Hematopoietic multipotent progenitor cell treated with erythropoietin and hydrocortisone succinate and interleukin-3 and kit ligand, for 4 days (in vitro differentiated cells): ENCODE results near the gene CBARP.

Source experiments
- DNase-seq: peaks from one replicate; pipeline ENCODE4 v3.0.0-alpha.2; 2015

CBARP gene

DNA sequence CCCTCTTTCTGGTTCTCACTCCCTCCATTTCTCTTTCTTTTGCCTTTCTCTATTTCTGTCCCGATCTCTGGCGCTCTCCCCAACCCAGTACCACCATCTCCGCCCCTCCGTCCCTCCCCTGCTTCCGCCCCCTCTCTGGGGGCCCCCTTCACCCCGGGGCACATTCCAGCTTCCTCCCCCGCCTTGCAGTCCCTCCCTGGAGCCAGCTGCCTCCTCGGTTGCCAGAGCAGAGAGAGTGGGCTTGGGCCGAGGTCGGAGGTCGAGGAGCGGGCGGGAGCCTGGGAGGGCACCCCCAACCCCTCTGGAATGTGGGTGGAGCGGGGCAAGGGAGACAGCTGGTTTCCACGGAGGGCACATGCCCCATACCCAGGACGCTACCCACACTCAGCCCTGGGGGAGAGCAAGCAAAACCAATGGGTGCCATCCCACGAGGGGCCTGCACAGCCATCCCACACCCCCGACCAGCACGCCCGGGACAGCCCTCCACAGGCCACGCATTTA, 24.9 kb upstream of the CBARP start:
- no peak for DNase-seq

DNA sequence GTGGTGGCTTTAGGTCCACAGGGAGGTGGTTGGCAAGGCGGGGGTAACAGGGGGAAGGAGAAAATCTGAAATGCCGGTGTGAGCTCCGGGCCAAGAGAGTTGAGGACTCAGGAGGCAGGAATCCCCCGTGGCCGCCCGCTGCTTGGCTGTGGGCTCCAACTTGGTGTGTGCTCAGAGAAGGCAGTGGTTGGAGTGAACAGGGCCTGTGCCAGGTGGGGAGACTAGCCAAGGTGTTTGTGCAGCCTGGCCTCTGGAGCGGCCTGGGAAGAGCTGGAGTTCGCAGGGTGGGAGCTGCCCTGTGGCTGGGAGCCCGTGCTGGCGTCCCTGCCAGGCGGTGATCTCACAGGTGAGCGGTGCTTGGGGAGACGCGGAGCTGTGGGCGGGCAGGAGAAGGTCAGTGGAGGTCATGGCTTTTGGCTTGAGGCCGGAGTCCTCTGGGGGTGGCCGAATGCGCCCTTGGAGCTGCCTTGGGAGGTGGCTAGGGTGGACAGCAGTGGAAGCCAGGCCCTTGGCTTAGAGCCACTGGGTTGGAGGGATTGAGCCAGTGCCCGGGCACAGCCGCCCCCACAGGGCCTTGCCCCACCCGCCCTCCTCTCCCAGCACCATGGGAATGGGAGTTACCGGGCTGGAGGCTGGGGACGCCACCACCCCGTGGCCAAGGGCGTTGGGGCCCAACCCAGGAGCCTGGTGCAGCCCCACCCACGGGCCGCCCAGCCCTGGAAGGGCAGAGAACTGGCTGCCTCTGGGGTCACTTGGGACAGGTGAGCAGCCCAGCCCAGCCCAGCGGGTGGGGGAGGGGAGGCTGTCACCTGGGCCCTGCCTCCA, 24.2 kb upstream of the CBARP start:
- peak; percentile 60 for DNase-seq

DNA sequence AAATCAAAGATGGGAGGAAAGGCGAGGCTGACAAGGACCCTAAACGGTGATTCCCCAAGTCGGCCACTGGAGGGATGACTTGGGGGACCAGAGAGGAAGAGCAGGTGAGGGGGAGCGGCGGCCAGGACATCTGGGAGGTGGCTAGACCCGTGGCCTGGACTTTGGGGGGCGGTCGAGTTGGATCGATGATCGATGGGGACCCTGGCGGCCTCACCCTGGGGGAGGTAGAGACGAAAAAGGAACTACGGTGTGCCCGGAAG, 23.7 kb upstream of the CBARP start:
- peak; percentile 66 for DNase-seq

DNA sequence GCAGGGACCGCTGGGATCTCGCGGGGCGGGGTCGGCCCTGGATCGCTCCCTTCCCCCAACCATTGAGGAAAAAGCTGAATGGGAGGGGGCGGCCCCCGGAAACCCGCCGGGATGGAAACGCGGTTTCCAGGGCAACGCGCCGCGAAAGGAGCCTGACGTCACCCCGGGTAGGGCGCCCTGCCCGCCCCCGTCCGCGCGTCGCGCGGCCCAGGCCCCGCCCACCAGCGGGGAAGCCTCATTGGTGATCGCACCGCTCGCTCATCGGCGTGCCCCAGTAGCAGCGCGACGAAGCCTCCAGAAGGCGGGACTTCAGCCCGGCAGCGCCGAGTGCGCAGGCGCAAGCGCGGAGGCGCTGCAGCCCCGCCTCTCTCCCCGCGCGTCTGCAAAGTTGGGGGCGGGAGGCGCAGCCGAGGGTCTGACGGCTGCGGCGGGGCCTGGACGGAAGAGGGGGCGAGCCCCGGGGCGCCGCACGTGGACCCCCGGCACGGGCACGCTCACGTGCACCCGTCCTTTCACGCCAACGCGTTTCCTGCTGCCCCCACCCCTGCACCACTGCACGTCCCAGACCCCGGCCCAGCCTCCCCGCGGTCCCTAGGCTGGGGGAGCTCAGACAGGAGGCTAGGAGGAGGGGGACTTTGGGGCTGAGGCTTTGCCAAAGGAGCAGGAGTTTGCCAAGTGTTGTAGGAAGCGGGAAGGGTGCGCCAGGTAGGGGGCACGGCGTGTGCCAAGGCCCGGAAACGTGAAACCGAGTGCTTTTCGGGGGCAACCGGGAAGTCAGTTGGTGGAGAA, 23.1 kb upstream of the CBARP start:
- peak; percentile 98 for DNase-seq

DNA sequence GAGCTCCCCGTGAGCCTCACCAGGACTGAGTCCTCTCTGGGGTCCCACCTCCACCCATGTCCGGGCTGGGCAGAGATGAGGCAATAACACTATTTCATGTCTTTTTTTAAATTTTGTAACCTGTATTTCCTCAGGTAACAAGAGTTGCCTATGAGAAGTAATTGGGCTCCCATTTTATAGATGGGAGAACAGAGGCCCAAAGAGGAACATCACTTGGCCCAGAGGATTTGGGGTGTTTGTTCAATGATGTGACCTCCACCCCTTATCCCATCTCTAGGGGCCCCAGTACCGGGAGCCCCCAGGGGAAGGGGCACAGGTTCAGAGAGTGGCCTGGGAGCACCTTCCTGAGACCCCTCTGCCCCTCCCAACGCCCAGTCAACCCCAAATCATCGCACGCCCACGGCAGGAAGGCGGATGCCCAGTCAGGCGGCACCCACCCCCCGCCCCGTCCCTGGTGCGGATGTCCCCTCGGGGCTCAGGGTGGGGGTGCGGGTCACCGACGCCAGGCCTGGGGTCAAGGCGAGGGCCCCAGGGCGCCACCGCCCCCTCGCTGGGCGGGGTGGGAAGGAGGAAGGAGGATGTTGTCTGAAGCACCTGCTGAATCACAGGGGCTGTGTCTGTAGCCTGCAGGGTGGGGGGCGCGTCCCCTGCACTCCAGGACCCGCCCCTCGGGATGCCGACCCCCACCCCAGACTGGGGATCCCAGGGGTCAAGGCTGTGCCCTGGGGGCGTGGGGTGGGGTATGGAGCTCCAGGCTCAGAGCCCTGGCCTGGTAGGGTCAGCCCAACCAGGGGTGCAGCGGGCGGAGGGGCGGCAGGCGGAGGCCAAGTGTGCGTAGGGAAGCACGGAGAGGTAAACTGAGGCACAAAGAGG, 22.3 kb upstream of the CBARP start:
- no peak for DNase-seq

DNA sequence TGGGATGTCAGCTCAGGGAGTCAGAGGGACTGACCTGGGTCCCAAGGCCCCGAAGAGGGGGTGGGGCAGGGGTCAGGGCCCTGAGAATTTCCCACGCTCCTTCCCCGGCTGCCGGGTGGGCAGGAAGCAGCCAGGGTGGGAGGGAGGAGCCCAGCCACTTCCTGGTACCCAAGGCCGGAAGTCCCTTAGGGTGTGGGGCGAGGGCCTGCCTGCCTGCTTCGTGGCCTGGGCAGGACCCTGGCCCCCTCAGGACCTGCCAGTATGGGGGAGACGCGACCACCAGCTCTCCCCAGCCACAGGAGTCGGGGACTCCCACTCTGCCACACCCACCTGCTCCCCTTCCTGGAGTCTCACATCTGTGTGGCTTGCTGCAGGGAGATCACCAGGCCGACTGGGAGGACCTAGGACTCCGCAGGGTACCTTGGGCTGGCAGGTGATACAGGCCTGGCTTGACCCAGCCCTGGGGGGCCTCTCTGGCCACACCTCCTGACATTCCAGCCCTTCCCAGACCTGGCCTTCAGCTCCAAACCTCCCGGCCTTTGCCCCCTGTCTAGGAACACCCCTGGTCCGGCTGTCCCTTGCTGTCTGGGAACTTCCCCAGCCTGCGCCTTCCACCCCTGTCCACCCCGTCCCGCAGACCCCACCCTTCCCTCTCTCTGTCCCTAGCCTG, 21.5 kb upstream of the CBARP start:
- peak; percentile 83 for DNase-seq

DNA sequence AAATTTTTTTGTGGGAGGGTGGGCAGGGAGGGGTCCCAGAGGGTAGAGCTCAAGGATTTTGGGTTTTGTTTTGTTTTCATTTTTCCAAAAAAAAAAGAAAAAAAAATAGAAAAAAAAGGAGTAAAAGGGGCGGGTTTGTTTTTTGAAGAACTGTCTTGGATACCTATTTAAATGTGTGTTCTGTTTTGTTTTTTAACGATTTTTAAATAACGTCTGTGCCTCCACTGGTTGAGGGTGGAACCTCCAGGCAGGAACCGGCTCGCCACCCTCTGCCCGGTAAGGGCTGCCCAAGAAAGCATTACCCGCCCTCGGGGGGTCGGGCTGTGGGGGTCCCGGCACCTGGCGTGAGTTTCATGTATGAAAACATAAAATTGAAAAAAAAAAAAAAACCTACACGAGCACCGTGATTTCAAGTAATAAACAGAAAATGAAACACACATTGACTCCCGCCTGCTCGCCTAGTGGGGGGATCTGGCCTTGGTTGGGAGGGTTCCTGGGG, 21.0 kb upstream of the CBARP start:
- DNase-seq = no peak

DNA sequence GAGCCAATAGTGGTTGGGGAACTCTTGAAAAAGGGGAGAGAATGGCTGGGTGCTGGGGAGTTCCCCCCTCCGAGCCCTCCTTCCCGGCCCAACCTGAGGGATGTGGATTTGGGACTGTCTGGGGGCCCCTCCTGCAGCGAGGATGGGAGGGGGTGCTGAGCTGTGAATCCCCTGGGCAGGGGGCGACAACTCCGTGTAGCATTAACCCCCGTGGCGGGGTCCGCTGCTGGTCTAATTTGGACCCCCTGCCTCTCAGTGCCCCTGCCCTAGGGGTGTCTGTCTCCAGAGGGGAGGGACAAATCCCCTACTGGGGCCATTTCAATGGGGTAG, 20.3 kb upstream of the CBARP start:
- DNase-seq = no peak

DNA sequence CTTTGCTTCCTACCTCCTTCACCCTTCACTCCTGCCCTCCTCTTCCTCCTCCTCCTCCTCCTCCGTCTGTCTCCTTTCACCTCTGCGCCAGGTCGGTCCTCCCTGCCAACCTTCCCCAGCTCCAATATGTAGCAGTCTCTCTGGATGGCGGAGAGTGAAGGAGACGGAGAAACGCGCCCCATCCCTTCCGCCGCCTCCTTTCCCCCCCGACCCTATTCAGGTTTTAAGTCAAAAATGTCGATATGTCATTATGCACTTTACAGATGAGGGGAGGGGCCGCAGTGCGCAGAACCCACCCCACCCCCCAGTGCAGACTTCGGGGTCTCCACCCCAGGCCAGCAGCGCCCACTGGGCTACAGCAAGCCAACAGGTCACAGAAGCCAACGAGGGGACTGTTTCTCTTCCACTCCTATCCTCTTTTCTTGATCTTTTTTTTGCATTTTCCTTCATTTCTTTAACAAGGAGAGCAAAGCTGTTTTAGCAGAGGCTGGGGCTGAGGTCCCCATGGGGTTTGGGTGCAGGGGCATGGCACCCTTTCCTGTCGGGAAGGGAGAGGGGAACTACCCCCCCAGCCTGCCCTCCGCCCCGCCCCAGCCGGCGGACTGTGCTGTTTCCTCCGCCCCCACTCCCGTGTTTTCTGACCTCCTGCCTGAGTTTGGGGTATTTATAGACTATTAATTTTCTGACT, 19.8 kb upstream of the CBARP start:
- DNase-seq = no peak

DNA sequence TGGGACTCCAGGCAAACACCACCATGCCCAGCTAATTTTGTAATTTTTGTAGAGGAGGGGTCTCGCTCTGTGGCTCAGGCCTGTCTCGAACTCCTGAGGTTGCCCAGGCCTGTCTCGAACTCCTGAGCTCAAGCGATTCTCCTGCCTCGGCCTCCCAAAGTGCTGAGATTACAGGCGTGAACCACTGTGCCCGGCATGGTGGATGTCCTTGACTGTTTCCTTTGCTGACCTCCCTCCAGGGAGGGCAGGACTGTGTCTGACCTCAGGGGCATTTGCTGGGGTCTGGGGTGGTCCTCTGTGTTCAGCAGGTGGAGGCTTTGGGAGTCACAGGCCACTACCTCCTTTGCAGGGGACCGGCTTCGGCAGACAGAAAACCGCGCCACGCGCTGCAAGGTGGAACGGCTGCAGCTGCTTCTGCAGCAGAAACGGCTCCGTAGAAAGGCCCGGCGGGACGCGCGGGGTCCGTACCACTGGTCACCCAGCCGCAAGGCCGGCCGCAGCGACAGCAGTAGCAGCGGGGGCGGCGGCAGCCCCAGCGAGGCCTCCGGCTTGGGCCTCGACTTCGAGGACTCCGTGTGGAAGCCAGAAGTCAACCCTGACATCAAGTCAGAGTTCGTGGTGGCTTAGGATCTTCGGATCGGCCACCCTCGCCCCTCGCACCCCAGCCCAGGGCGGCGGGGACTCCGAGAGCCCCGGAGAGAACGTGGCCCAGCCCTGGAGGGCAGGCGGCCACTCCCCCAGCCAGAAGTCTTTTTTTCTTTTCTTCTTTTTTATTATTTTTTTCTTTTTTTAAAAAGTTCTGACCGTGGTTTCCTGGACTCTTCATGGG, 19.1 kb upstream of the CBARP start:
- DNase-seq = no peak

DNA sequence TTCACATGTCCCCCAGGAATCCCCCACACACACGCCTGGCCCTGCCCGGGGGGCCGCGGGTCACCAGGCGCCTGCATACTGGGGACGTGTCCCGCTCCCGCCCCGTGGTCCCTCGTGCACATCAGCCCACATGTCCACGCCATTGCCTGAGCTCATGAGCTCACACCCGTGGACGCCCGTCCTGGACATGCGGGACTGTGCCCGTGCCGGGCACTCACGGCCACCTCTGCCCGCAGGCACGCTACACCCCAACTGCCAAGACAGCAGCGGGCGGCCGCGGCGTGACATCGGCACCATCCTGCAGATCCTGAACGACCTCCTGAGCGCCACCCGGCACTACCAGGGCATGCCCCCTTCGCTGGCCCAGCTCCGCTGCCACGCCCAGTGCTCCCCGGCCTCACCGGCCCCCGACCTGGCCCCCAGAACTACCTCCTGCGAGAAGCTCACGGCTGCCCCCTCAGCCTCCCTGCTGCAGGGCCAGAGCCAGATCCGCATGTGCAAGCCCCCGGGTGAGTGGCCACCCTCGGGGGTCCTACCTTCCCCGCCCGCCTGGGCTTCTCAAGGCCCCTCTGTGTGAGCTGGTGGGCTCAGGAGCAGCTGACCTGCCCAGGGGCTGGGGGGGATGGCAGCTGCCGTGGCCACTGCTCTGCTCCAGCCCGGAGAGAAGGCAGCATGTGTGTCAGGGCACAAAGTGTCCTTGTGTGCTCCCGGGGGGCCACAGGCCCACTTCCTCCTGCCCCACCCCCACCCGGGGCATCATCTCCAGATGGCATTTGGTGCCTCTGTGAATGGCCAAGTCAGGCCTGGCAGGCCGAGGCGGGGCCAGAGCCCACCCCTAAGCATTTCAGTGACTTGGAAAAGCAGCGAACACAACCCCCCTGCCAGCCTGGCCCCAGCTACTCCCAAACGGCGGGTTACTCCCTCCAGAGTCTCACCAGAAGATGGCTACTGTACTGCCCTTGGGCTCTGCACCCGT, 17.7 kb upstream of the CBARP start:
- no peak for DNase-seq

DNA sequence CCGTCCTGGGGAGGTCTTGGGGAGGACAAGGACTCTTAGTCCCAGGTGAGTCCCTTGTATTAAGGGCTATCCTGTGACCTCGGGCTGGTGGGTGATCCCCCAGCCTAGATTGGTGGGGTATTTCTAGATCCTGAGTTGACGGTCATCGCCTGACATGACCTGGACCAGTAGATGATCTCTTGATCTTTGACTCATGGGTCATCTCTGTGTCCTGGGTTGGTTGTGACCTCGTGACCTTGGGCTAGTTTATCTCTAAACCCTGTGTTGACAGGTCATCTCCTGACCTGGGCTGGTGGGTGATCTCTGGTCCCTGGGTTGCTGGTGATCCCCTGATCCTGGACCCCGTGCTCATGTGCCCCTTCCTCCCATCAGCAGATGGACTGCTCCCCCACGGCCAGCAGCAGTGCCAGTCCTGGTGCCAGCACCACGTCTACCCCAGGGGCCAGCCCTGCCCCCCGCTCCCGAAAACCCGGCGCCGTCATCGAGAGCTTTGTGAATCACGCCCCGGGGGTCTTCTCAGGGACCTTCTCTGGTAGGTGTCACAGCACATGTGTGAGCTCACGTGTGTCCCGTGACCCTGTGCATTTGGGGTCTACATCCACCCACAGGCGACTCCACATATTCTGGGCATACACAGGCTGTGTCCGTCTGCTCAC, 16.9 kb upstream of the CBARP start:
- DNase-seq = no peak

DNA sequence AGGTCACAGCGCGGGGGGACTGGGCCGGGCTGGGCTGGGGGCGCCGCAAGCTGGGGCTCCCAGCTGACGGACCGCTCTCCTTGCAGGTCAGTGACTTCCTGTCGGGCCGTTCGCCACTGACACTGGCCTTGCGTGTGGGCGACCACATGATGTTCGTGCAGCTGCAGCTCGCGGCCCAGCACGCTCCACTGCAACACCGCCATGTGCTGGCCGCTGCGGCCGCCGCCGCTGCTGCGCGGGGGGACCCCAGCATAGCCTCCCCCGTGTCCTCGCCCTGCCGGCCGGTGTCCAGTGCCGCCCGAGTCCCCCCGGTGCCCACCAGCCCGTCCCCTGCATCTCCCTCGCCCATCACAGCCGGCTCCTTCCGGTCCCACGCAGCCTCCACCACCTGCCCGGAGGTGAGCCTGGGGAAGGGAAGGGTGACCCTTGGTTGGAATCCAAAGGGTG, 16.3 kb upstream of the CBARP start:
- DNase-seq = peak; percentile 10

DNA sequence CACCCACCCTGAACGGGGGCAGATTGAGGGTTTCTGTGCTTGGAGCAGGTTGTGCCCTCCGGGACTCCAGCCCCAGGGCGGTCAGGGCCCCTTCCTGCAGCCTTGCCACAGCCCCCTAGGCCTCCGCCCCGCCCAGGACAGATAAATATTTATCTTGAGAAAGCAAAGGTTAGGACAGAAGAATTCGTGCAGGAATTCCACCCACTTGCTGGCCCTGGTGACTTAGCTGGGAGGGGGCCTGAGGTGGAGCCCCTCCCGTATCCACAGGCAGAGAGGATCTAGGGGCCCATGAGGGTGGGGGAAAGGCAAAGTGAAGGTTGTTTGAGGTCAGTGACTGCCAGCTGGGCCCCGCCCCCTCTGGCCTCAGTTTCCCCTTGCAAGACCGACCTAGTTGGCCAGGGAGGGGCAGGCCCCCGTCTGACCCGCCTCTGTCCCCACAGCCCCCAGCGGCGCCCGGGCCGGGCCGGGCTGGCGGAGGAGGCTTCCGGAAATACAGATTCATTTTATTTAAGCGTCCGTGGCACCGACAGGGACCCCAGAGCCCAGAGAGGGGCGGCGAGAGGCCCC, 15.8 kb upstream of the CBARP start:
- peak; percentile 92 for DNase-seq

DNA sequence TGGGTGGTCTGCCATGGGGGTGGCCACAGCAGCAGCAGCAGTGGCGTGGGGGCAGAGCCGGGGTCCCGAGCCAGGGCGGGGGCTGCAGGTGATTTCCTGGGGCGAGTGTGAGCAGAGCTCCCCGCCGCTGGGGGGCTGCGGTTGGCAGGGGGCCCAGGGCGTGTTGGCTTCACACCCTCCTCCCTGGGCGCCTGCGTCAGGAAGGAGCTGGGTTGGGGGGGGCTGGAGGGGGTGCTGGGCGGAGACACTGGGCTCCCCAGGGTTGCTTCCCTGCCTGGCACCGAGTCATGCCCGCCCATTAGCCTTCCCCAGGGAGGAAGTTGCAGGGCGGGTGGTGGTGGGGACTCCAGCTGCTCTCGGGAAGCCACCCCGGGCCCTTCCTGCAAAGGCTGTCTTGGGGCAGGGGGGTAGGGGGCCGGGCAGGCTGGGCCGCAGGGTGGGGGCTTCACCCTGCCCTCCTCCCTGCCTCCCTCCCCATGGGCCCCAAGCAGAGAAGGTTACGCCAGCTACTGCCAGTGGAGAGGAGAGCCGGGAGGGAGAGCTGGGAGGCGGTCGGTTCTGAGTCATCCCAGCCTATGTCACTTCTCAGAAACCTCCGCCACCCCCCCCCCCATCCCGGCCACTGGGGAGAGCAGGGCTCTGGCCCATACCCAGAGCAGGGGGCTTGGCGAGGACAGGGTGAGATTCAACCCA, 15.2 kb upstream of the CBARP start:
- DNase-seq = peak; percentile 95

DNA sequence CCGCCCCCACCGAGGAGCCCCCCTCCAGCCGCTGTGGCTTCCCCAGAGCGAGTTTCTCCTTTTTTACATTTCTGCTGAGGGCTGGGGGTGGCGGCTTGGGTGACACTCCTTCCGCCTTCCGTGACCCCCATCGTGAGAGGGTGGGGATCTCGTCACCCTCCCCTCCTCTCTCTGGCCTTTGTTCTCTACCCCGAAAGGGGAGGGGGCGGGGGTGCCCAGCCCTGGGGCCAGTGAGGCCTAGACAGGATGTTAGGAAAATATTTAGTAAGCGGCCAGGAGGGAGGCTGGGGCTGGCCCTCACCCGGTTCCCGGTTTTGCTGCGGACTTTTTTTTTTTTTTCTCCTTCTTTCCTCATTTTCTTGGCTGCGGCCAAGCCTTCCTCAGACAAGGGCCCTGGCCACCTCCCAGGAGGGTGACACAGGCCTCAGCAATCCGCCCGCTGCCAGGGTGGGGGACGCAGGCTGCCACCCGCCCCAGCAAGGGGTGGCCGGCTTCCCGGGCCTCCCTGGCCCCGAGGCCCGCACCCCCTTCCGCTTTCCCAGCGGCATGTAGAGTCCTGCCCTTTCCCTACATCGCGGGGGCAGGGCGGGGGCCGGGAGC, 14.5 kb upstream of the CBARP start:
- DNase-seq = peak; percentile 95

DNA sequence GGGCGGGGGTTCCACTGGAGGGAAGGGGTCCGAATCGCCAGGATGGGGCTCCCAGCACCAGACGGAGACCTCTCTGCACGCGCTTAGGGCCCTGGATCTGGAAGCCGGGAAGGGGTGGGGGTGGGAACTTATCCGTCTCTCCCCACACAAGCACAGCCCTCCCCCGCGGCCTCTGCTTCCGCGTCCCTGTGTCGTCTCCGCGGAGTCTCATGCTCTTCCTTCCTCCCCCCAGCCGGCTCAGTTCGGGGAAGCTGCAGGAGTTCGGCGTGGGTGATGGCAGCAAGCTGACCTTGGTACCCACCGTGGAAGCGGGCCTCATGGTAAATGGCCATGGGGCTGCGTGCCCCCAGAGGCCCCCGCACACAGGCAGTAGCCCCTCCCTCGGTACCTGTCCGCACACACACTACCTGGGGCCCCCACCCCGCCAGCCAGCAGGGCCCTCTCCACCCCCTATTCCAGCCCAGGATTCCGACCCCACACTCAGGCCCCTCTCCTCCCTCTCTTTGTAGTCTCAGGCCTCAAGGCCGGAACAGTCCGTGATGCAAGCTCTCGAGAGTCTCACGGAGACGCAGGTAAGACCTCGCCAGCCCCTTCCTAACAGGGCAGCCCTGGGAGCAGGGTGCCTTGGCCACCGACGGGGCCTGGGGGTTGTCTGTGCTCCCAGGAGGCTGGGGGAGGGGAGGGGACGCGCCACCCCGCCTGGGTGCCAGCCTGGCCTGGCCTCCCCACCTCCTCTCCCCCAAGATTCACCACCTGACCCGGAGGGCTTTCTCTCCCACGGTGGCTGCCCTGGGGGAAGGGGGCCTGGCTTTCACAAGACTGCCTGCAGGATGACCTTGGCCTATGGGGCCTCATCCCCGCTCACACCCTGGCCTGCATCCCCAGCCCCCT, 13.8 kb upstream of the CBARP start:
- peak; percentile 91 for DNase-seq
